Tibial nerve (tissue), 4 donors: ENCODE data around the gene TMEM187. TPM values are rescaled to one million over a fixed set of nuclear protein-coding genes. Genes with fewer than 3 reads are reported as not detected.

ENCODE experiments used
- DNase-seq, 2 donors: peaks; one replicate each; pipeline ENCODE4 v3.0.0-alpha.2; 2019; ENCODE audit warnings: low spot score in 2 of 2
- H3K27ac ChIP-seq, 4 donors: fragments of 200-600 bp; sonication (generic) in 3 of 4; one replicate each; pipeline ENCODE4 v1.5.1; 2017 to 2019; ENCODE audit warnings: mild to moderate bottlenecking in 1 of 4
- H3K27me3 ChIP-seq, 2 donors: fragments of 200-600 bp; sonication (generic) in 1 of 2; one replicate each; pipeline versions ENCODE4 v1.5.1 to v1.6.0; 2017 to 2019
- H3K36me3 ChIP-seq, 3 donors: fragments of 200-600 bp; sonication (generic); one replicate each; pipeline ENCODE4 v1.5.1; 2018 to 2019
- H3K4me1 ChIP-seq, 4 donors: fragments of 200-600 bp; sonication (generic) in 3 of 4; one replicate each; pipeline ENCODE4 v1.5.1; 2017 to 2019
- H3K4me3 ChIP-seq, 4 donors: fragments of 200-600 bp; sonication (generic) in 3 of 4; one replicate each; pipeline ENCODE4 v1.5.1; 2017 to 2019; ENCODE audit warnings: mild to moderate bottlenecking in 1 of 4, moderate library complexity in 1 of 4
- H3K9me3 ChIP-seq, 4 donors: fragments of 200-600 bp; sonication (generic) in 3 of 4; one replicate each; pipeline ENCODE4 v1.5.1; 2017 to 2019
- EP300 ChIP-seq, 2 donors: sonication (generic); formaldehyde crosslinking; IDR thresholded peaks; one replicate each; pipeline ENCODE4 v1.6.1; 2017; ENCODE audit warnings: antibody characterized with exemption in 2 of 2, mild to moderate bottlenecking in 1 of 2
- POLR2A ChIP-seq, 2 donors: fragments of 450-650 bp; IDR thresholded peaks; one replicate each; pipeline ENCODE4 v1.6.1; 2017; ENCODE audit warnings: antibody characterized with exemption in 2 of 2, mild to moderate bottlenecking in 2 of 2, moderate library complexity in 2 of 2
- WGBS, 2 donors: methylation state at CpG; one replicate each; pipeline ENCODE4 v1.1.5; 2018; 5-methylcytosine and 5-hydroxymethylcytosine counted together
- total RNA-seq, 4 donors: library from RNA; depleted of rRNA; stranded (reverse); fragments of >200 nt; gene quantifications; one replicate each; pipeline ENCODE4 v1.1.0, GENCODE V29; 2016
- TF ChIP-seq, protein P1 (sequence below), 5 experiments: fragments of 200-600 bp in 3 of 5; fragments of 450-650 bp in 2 of 5; sonication (generic) in 3 of 5; IDR thresholded peaks; one replicate each; pipeline ENCODE4 v1.5.1; 2016 to 2019; ENCODE audit warnings: antibody characterized with exemption in 5 of 5, mild to moderate bottlenecking in 3 of 5, moderate library complexity in 2 of 5

TMEM187 gene
- total RNA-seq, 4 donors from 2014 or later, result 4.2 to 16.4 (median 9.6) TPM

DNA sequence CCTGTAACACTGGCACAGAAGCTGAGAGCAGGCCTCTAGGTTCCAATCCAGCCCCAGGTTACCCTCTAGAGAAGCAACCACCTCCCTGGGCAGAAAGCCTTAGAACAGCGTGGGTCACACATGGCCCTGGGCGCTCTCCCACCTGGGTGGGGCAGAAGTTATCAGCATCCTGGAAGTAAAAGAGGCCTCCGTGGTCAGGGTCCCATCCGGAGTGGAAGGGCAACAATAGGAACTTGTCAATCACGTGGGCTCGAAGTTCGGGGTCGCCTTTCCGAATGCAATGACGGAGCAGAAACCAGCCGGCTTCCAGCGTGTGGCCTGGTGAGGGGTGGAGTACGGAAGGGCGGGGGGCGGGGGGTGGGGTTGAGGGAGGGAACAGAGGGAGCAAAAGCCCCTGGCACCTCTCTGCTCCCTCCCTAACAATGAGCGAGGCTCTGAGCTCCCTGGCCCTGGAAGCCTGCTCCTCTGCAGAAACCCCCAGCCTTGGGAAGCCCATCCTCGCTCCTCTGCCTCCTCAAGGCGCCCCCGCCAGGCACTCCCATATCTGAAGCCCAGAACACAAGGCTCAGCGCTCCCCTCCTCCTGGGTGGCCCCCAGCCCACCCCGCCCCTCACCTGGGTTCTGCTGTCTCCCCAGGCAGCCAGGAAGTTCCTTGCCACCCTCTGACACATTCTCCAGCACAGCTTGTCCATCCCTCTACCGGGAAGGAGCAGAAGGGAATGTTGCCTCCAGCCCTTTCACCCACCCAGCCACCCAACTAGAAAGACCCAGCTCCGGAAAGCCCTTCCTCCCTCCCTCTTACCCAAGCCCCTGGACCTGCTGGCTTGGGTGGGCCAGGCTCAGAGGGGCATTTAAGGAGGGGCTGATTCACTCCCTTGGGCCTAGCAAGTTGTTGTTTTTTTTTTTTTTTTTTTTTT is 31.0 kb upstream of the TMEM187 start:
- Histone ChIP-seq H3K27ac (peak overlapping the region in 2 of 4 donors; percentile 70 to 75), H3K27me3 (peaks cover 0 to 14% of the 10 kb centered on the region in 2 donors), H3K4me3 (peak overlapping the region in 1 of 4 donors; percentile 19), H3K4me1 (peaks cover 0 to 23% (median 6%) of the 10 kb centered on the region in 4 donors), H3K36me3 (no peaks in the 10 kb centered on the region), H3K9me3 (no peaks in the 10 kb centered on the region)
- WGBS, 2 donors, result 37 to 48% methylated on average over 6 to 23 of the region's 23 CpGs
- no peak for DNase-seq
- TF ChIP-seq EP300 (IDR thresholded peaks at IDR 0.05), result no peak
- no peak for TF ChIP-seq POLR2A (IDR thresholded peaks at IDR 0.05)
- TF ChIP-seq, protein P1, sequence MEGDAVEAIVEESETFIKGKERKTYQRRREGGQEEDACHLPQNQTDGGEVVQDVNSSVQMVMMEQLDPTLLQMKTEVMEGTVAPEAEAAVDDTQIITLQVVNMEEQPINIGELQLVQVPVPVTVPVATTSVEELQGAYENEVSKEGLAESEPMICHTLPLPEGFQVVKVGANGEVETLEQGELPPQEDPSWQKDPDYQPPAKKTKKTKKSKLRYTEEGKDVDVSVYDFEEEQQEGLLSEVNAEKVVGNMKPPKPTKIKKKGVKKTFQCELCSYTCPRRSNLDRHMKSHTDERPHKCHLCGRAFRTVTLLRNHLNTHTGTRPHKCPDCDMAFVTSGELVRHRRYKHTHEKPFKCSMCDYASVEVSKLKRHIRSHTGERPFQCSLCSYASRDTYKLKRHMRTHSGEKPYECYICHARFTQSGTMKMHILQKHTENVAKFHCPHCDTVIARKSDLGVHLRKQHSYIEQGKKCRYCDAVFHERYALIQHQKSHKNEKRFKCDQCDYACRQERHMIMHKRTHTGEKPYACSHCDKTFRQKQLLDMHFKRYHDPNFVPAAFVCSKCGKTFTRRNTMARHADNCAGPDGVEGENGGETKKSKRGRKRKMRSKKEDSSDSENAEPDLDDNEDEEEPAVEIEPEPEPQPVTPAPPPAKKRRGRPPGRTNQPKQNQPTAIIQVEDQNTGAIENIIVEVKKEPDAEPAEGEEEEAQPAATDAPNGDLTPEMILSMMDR (IDR thresholded peaks at IDR 0.05), result no peak

- no peaks in the 10 kb centered on the region for H3K9me3 ChIP-seq
- DNase-seq, result peak in 1 of 2 donors; percentile 32
- H3K27ac ChIP-seq, result peak within 1 kb of the TSS; percentile 65 to 85 (median 78)
- peaks cover 0 to 48% (median 14%) of the 10 kb centered on the region in 4 donors for H3K4me1 ChIP-seq
- H3K27me3 ChIP-seq, result peaks cover 0 to 14% of the 10 kb centered on the region in 2 donors
- H3K4me3 ChIP-seq, result peak within 1 kb of the TSS; percentile 27 to 54 (median 35)
- no peaks in the 10 kb centered on the region for H3K36me3 ChIP-seq
- 30 to 39% methylated on average over 2 to 29 of the region's 31 CpGs for WGBS, 2 donors
- TF ChIP-seq POLR2A (IDR thresholded peaks at IDR 0.05), result peak in 1 of 2 donors; percentile 18
- TF ChIP-seq, protein P1 (IDR thresholded peaks at IDR 0.05), result no peak
- TF ChIP-seq EP300 (IDR thresholded peaks at IDR 0.05), result peak in 1 of 2 donors; percentile 34
Observed at GRCh38 chrX:153944140-153944799, 28.3 kb upstream of the TMEM187 start, which contains the start of gene RENBP. Gene RENBP (minus strand): TSS chrX:153944643. CDS start chrX:153944610, 33 bp downstream.

GRCh38 chrX:153944800-153945150 is 27.8 kb upstream of the TMEM187 start:
- Histone ChIP-seq H3K36me3 (peaks cover 0 to 1% (median 0%) of the 10 kb centered on the region in 3 donors), H3K4me3 (peak overlapping the region; percentile 27 to 54 (median 35)), H3K27ac (peak overlapping the region; percentile 65 to 85 (median 78))

GRCh38 chrX:153945956-153946943 is 26.3 kb upstream of the TMEM187 start:
- H3K9me3 ChIP-seq, result no peaks in the 10 kb centered on the region
- H3K36me3 ChIP-seq, result peaks cover 0 to 16% (median 0%) of the 10 kb centered on the region in 3 donors
- no peak for TF ChIP-seq POLR2A (IDR thresholded peaks at IDR 0.05)
- no peak for TF ChIP-seq EP300 (IDR thresholded peaks at IDR 0.05)
- TF ChIP-seq, protein P1 (IDR thresholded peaks at IDR 0.05), result no peak
- no peak overlapping the region for H3K4me3 ChIP-seq
- H3K4me1 ChIP-seq, result peaks cover 0 to 58% (median 13%) of the 10 kb centered on the region in 4 donors
- DNase-seq, result no peak
- WGBS, 2 donors, result 82 to 89% methylated on average over 16 to 24 of the region's 24 CpGs
- H3K27me3 ChIP-seq, result peaks cover 0 to 12% of the 10 kb centered on the region in 2 donors
- H3K27ac ChIP-seq, result peak overlapping the region in 1 of 4 donors; percentile 81

More at GRCh38 chrX:153944800-153945150, 27.8 kb upstream of the TMEM187 start:
- peaks cover 0 to 14% of the 10 kb centered on the region in 2 donors for H3K27me3 ChIP-seq
- peaks cover 0 to 53% (median 14%) of the 10 kb centered on the region in 4 donors for H3K4me1 ChIP-seq
- no peak for DNase-seq
- TF ChIP-seq EP300 (IDR thresholded peaks at IDR 0.05) (no peak), POLR2A (IDR thresholded peaks at IDR 0.05) (no peak)
- TF ChIP-seq, protein P1 (IDR thresholded peaks at IDR 0.05), result no peak
- WGBS, 2 donors, result 37 to 40% methylated on average over 1 to 5 of the region's 6 CpGs
- H3K9me3 ChIP-seq, result no peaks in the 10 kb centered on the region
